Measurements from ENCODE around the gene PLEKHM1.
"Not testable (repeated sequence)": the region's sequence is repeated elsewhere in the genome, so short reads cannot be mapped to it uniquely, and the experiment has no call there.

The PLEKHM1 gene

GRCh38 chr17:45445901-45446743 lies 44.4 kb downstream of the PLEKHM1 start:
- DNase-seq (ENCODE audit: low read depth) = not testable (repeated sequence)

GRCh38 chr17:45444856-45445820 lies 45.4 kb downstream of the PLEKHM1 start:
- H3K4me3 ChIP-seq (ENCODE audit: low read depth, low read length); DNase-seq (ENCODE audit: low read depth): not testable (repeated sequence)

More at GRCh38 chr17:45445901-45446743, 44.4 kb downstream of the PLEKHM1 start:
- H3K4me3 ChIP-seq (ENCODE audit: low read depth, low read length) = not testable (repeated sequence)

- H3K4me3 ChIP-seq (ENCODE audit: low read depth, low read length); DNase-seq (ENCODE audit: low read depth): not testable (repeated sequence)
These were observed 46.2 kb downstream of the PLEKHM1 start for GRCh38 chr17:45444301-45444700.

- not testable (repeated sequence) for DNase-seq (ENCODE audit: low read depth); H3K4me3 ChIP-seq (ENCODE audit: low read depth, low read length)
These were observed 46.9 kb downstream of the PLEKHM1 start for GRCh38 chr17:45443371-45444260.

- no peak overlapping the region for H3K4me3 ChIP-seq (ENCODE audit: low read depth, low read length)
- no peak for DNase-seq (ENCODE audit: low read depth)
- no peak for TF ChIP-seq CTCF (IDR thresholded peaks at IDR 0.05; ENCODE audit: low read depth, low read length, missing control alignments)
These were observed 48.8 kb downstream of the PLEKHM1 start for GRCh38 chr17:45441526-45442310.

GRCh38 chr17:45440839-45441515 lies 49.5 kb downstream of the PLEKHM1 start:
- DNase-seq (ENCODE audit: low read depth) = peak; percentile 53
- H3K4me3 ChIP-seq (ENCODE audit: low read depth, low read length) = not testable (repeated sequence)

GRCh38 chr17:45440161-45440778 lies 50.3 kb downstream of the PLEKHM1 start:
- no peak overlapping the region for H3K4me3 ChIP-seq (ENCODE audit: low read depth, low read length)
- DNase-seq (ENCODE audit: low read depth) = no peak
- no peak for TF ChIP-seq CTCF (IDR thresholded peaks at IDR 0.05; ENCODE audit: low read depth, low read length, missing control alignments)

- TF ChIP-seq CTCF (IDR thresholded peaks at IDR 0.05; ENCODE audit: low read depth, low read length, missing control alignments) = no peak
- DNase-seq (ENCODE audit: low read depth) = no peak
These were observed 51.5 kb downstream of the PLEKHM1 start for GRCh38 chr17:45438931-45439610.

More at GRCh38 chr17:45438931-45439610, 51.5 kb downstream of the PLEKHM1 start:
- H3K4me3 ChIP-seq (ENCODE audit: low read depth, low read length) = no peak overlapping the region
